ENCODE data around the gene TFE3.

The TFE3 gene

GRCh38 chrX:49075347-49075746, 32.2 kb upstream of the TFE3 start:
- peaks cover 15% of the 10 kb centered on the region for H3K9me3 Mint-ChIP-seq
- TF ChIP-seq CTCF (IDR thresholded peaks at IDR 0.05; ENCODE audit: unreplicated experiment in 3 of 3), result no peak
- peaks cover 4% of the 10 kb centered on the region for H3K27me3 Mint-ChIP-seq (ENCODE audit: low read depth)
- peak overlapping the region in 1 of 3 experiments; percentile 41 for H3K4me3 Mint-ChIP-seq
- peaks cover 10% of the 10 kb centered on the region for H3K36me3 Mint-ChIP-seq (ENCODE audit: low read depth)
- H3K4me1 Mint-ChIP-seq, result peaks cover 8% of the 10 kb centered on the region
- H3K27ac Mint-ChIP-seq, result no peak overlapping the region

- peak within 1 kb of the TSS; percentile 84 to 90 (median 86) for H3K4me3 Mint-ChIP-seq
- peaks cover 14% of the 10 kb centered on the region for H3K9me3 Mint-ChIP-seq
- H3K36me3 Mint-ChIP-seq (ENCODE audit: low read depth), result peaks cover 10% of the 10 kb centered on the region
- H3K27ac Mint-ChIP-seq, result peak within 1 kb of the TSS; percentile 68 to 91 (median 80)
- TF ChIP-seq CTCF (IDR thresholded peaks at IDR 0.05; ENCODE audit: unreplicated experiment in 3 of 3), result no peak
- no peaks in the 10 kb centered on the region for H3K27me3 Mint-ChIP-seq (ENCODE audit: low read depth)
- peaks cover 2% of the 10 kb centered on the region for H3K4me1 Mint-ChIP-seq
Observed at GRCh38 chrX:49073601-49074575, 30.7 kb upstream of the TFE3 start, which contains the start of gene PRAF2. Gene PRAF2 (minus strand): TSS chrX:49074002. CDS start chrX:49073987, 15 bp downstream.

- Mint-ChIP-seq H3K36me3 (ENCODE audit: low read depth) (peaks cover 7% of the 10 kb centered on the region), H3K9me3 (peaks cover 9% of the 10 kb centered on the region), H3K27ac (peak overlapping the region in 2 of 3 experiments; percentile 68 to 80), H3K4me1 (no peaks in the 10 kb centered on the region), H3K4me3 (peak overlapping the region; percentile 84 to 90 (median 86)), H3K27me3 (ENCODE audit: low read depth) (no peaks in the 10 kb centered on the region)
- TF ChIP-seq CTCF (IDR thresholded peaks at IDR 0.05; ENCODE audit: unreplicated experiment in 3 of 3), result no peak
Observed at GRCh38 chrX:49072712-49073095, 29.5 kb upstream of the TFE3 start.

GRCh38 chrX:49071877-49072711, 28.9 kb upstream of the TFE3 start:
- peak overlapping the region; percentile 74 to 90 (median 84) for H3K4me3 Mint-ChIP-seq
- H3K36me3 Mint-ChIP-seq (ENCODE audit: low read depth), result peaks cover 5% of the 10 kb centered on the region
- H3K9me3 Mint-ChIP-seq, result peaks cover 9% of the 10 kb centered on the region
- no peak for TF ChIP-seq CTCF (IDR thresholded peaks at IDR 0.05; ENCODE audit: unreplicated experiment in 3 of 3)
- H3K4me1 Mint-ChIP-seq, result no peaks in the 10 kb centered on the region
- H3K27ac Mint-ChIP-seq, result no peak overlapping the region
- H3K27me3 Mint-ChIP-seq (ENCODE audit: low read depth), result no peaks in the 10 kb centered on the region

- Mint-ChIP-seq H3K27me3 (ENCODE audit: low read depth) (no peaks in the 10 kb centered on the region), H3K4me1 (no peaks in the 10 kb centered on the region), H3K27ac (no peak overlapping the region), H3K36me3 (ENCODE audit: low read depth) (peaks cover 5% of the 10 kb centered on the region), H3K9me3 (peaks cover 14% of the 10 kb centered on the region), H3K4me3 (peak overlapping the region; percentile 41 to 45 (median 44))
- no peak for TF ChIP-seq CTCF (IDR thresholded peaks at IDR 0.05; ENCODE audit: unreplicated experiment in 3 of 3)
Observed at GRCh38 chrX:49070988-49071387, 27.8 kb upstream of the TFE3 start.
